Measurements from ENCODE around the gene ADAMTS8.
"Not testable (repeated sequence)": the region's sequence is repeated elsewhere in the genome, so short reads cannot be mapped to it uniquely, and the experiment has no call there.

- TF ChIP-seq EZH2 (IDR thresholded peaks at IDR 0.05; ENCODE audit: borderline replicate concordance, control insufficient read depth, low read depth, low read length); E2F4 (IDR thresholded peaks at IDR 0.05; ENCODE audit: low read depth, low read length); POLR2A (IDR thresholded peaks at IDR 0.05; ENCODE audit: low read depth, low read length); HDGF (IDR thresholded peaks at IDR 0.05); NFIC (IDR thresholded peaks at IDR 0.05; ENCODE audit: low read depth, low read length): not testable (repeated sequence)
These were observed 10.2 kb upstream of the ADAMTS8 start for GRCh38 chr11:130438401-130439159.
